Prostate gland (tissue), 2 donors: ENCODE results near the gene RNF223. TPM values are rescaled to one million over a fixed set of nuclear protein-coding genes. Genes with fewer than 3 reads are reported as not detected.

Experiments
- DNase-seq: peaks from one replicate; pipeline ENCODE4 v3.0.0-alpha.2; 2019; ENCODE audit warnings: low spot score
- H3K27ac ChIP-seq, 2 donors: fragments of 200-600 bp; sonication (generic); 2 replicates each; pipeline ENCODE4 v1.5.1; 2017 to 2019
- H3K27me3 ChIP-seq: fragments of 200-600 bp; sonication (generic); replicated peaks from 2 replicates; pipeline ENCODE4 v1.5.1; 2019; ENCODE audit not compliant: insufficient read depth
- H3K36me3 ChIP-seq, 2 donors: fragments of 200-600 bp; sonication (generic); 1 replicate in 1 of 2; 2 replicates in 1 of 2; pipeline versions ENCODE4 v1.5.1 to v1.8.1; 2017 to 2019
- H3K4me1 ChIP-seq: fragments of 200-600 bp; sonication (generic); replicated peaks from 2 replicates; pipeline ENCODE4 v1.5.1; 2019
- H3K4me3 ChIP-seq, 2 donors: fragments of 200-600 bp; sonication (generic); 2 replicates each; pipeline ENCODE4 v1.5.1; 2017 to 2019
- H3K9me3 ChIP-seq: fragments of 200-600 bp; sonication (generic); 2 replicates; pipeline ENCODE4 v1.5.1; 2017
- POLR2A ChIP-seq: fragments of 450-650 bp; IDR thresholded peaks from one replicate; pipeline ENCODE4 v1.6.1; 2016; ENCODE audit warnings: antibody characterized with exemption, mild to moderate bottlenecking
- POLR2AphosphoS5 ChIP-seq: sonication (generic); formaldehyde crosslinking; IDR thresholded peaks from one replicate; pipeline ENCODE4 v1.6.1; 2017; ENCODE audit warnings: antibody characterized with exemption
- WGBS: methylation state at CpG from one replicate; pipeline ENCODE4 v1.1.5; 2018; 5-methylcytosine and 5-hydroxymethylcytosine counted together
- intact Hi-C: fragments of 100-400 bp; cut with DNase I; formaldehyde crosslinking; loops from one replicate; pipeline ENCODE4 v1.14.2; 2022
- total RNA-seq, 2 donors: library from RNA; depleted of rRNA; stranded (reverse); fragments of >200 nt; gene quantifications; one replicate each; pipeline ENCODE4 v1.1.0, GENCODE V29; 2016
- TF ChIP-seq, protein P1 (sequence below), 4 experiments: fragments of 200-600 bp in 2 of 4; fragments of 450-650 bp in 2 of 4; sonication (generic) in 2 of 4; IDR thresholded peaks; 1 replicate in 3 of 4; 2 replicates in 1 of 4; pipeline ENCODE4 v1.5.1; 2016 to 2019; ENCODE audit warnings: antibody characterized with exemption in 4 of 4, mild to moderate bottlenecking in 2 of 4, moderate library complexity in 2 of 4

Gene RNF223
- total RNA-seq, 2 donors from 2014 or later: 1.4 to 1.8 TPM

DNA sequence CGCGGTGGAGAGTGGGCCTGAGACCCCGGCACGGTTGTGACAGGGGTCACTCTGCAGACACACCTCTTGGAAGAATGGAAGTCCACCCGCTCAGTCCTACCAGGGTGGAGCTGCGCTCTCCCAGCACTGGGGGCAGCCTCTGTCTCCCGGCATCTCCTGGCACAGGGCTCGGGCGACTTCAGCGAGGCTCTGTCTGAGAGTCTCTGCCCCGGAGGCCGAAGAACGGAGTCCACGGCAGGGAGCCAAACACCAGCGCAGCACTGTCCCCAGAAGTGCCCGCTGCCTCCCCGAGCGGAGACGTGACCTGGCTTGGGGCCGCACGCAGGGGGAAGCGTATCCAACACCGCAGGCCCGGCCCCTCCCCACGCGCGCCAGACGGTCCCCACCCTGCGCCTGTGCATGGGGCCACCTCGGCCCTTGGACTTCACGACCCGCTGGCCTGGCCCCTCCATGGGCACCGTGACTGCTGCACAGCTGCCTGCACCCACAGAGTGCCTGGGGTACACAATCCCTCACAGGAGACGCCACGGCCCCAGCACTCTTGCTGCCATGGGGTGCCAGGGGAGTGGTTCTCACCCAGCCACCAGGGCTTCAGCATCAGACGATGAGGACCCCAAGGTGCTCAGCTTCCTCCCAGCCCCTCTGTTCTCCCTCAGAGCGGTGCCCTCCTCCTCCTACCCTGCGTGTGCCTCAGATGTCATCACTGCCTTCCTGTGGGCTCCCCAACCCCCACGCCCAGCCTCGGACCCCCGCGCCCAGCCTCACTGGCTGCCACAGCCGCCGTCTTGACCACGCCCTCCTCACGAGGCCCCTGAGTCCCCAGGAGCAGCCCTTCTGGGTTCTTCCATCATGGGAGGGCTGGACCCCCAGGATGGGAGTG lies 14.9 kb upstream of the RNF223 start:
- Histone ChIP-seq H3K9me3 (no peaks in the 10 kb centered on the region), H3K4me3 (no peak overlapping the region), H3K36me3 (no peaks in the 10 kb centered on the region), H3K4me1 (no peaks in the 10 kb centered on the region), H3K27me3 (no peaks in the 10 kb centered on the region), H3K27ac (no peak overlapping the region)
- TF ChIP-seq POLR2A: no peak
- TF ChIP-seq POLR2AphosphoS5: no peak
- TF ChIP-seq, protein P1, sequence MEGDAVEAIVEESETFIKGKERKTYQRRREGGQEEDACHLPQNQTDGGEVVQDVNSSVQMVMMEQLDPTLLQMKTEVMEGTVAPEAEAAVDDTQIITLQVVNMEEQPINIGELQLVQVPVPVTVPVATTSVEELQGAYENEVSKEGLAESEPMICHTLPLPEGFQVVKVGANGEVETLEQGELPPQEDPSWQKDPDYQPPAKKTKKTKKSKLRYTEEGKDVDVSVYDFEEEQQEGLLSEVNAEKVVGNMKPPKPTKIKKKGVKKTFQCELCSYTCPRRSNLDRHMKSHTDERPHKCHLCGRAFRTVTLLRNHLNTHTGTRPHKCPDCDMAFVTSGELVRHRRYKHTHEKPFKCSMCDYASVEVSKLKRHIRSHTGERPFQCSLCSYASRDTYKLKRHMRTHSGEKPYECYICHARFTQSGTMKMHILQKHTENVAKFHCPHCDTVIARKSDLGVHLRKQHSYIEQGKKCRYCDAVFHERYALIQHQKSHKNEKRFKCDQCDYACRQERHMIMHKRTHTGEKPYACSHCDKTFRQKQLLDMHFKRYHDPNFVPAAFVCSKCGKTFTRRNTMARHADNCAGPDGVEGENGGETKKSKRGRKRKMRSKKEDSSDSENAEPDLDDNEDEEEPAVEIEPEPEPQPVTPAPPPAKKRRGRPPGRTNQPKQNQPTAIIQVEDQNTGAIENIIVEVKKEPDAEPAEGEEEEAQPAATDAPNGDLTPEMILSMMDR (IDR thresholded peaks at IDR 0.05): no peak
- intact Hi-C loops: no loop called here
- WGBS: 92% methylated on average over 46 of the region's 46 CpGs
- DNase-seq: no peak

DNA sequence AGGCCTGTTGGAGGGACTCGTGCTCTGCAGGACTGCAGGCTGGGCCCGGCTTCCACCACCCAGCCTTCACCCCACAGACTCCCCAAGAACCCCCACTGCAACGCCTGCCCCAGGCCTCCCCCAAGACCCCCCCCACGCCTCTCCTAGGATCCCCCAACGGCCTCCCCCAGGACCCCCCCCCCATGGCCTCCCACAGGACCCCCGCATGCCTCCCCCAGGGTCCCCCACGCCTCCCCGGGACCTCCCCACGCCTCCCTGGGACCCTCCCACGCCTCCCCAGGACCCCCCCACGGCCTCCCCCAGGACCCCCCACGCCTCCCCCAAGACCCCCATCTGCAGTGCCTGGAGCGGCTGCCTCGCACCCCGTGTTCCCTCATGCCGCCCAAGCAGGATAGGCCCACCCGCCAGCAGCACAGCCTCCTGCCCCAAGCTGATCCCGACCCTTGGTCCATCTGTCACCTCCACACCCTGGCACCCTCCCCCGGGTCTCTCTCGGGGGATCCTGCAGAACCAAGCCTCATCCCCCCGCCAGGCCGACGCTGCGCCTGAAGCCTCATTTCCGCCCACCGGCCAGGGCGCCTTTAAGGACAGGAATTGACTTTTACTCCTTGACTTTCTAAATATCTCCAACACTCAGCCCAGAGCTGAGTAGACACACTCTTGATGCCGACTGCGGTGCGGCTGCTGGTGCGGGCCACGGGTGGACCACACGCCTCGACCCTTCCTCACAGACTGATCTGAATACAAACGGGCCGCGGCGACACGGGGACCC lies 14.1 kb upstream of the RNF223 start:
- Histone ChIP-seq H3K4me1 (no peaks in the 10 kb centered on the region), H3K4me3 (no peak overlapping the region), H3K27me3 (no peaks in the 10 kb centered on the region), H3K36me3 (no peaks in the 10 kb centered on the region), H3K9me3 (no peaks in the 10 kb centered on the region), H3K27ac (no peak overlapping the region)
- intact Hi-C loops: no loop called here
- TF ChIP-seq POLR2A (no peak), POLR2AphosphoS5 (no peak)
- TF ChIP-seq, protein P1 (IDR thresholded peaks at IDR 0.05): no peak
- 93% methylated on average over 32 of the region's 39 CpGs for WGBS
- DNase-seq: no peak

DNA sequence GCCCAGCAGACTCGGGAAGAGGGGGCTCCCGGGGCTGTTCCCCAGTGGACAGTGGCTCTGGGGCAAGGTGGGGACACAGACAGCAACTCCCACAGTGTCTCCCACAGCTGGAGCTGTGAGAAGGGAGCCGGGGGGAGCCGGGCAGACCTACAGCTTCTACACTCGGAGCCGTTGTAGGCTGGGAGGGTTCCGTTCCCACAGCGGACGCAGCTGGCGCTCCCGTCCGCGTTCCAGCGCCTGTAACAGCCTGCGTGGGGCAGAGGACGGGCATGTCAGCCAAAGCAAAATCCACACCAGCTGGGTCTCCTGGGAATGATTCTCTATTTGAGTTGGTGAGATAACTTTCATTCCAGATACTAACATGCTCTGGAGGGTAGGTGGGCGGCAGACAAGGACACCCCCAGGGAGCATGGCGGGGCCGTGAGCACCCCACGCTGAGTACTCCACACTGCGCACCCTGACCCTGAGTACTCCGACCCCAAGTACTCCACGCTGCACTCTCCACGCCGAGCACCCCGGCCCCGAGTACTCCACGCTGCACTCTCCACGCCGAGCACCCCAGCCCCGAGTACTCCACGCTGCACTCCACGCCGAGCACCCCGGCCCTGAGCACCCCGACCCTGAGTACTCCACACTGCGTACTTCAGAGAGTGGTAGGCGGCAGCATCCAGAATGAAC lies 13.4 kb upstream of the RNF223 start:
- no peak overlapping the region for H3K27ac ChIP-seq
- WGBS: 91% methylated on average over 38 of the region's 38 CpGs
- TF ChIP-seq, protein P1 (IDR thresholded peaks at IDR 0.05): no peak
- no peak for TF ChIP-seq POLR2AphosphoS5
- no peaks in the 10 kb centered on the region for H3K27me3 ChIP-seq
- intact Hi-C loops: no loop called here
- H3K4me3 ChIP-seq: no peak overlapping the region
- H3K36me3 ChIP-seq: no peaks in the 10 kb centered on the region
- DNase-seq: no peak
- no peaks in the 10 kb centered on the region for H3K9me3 ChIP-seq
- H3K4me1 ChIP-seq: no peaks in the 10 kb centered on the region

DNA sequence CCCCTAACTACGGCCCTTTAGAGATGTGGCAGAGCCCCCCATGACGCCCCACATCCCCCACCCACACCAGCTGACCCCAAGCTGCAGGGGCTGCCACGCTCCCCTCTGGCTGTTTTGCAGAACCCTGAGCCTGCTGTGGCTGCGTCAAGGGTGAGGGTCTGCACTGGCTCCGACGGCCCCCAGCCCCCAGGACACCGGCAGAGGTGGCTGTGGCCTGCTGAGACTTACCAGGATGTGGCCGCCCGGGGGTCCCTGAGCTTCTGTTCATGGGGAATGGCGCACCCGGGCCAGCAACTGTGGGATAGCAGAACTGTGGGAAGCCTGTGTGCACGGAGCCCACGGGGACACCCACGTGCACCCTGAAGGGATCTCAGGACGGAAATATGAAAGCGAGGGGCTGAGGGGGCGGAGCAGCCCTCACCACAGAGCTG lies 12.8 kb upstream of the RNF223 start:
- no peak for DNase-seq

More for the DNA sequence above, 12.8 kb upstream of the RNF223 start:
- no peaks in the 10 kb centered on the region for H3K9me3 ChIP-seq
- H3K4me3 ChIP-seq: no peak overlapping the region
- H3K4me1 ChIP-seq: no peaks in the 10 kb centered on the region
- WGBS: 95% methylated on average over 16 of the region's 17 CpGs
- H3K27me3 ChIP-seq: no peaks in the 10 kb centered on the region
- TF ChIP-seq, protein P1 (IDR thresholded peaks at IDR 0.05): no peak
- TF ChIP-seq POLR2AphosphoS5: no peak
- TF ChIP-seq POLR2A: no peak
- H3K36me3 ChIP-seq: no peaks in the 10 kb centered on the region
- intact Hi-C loops: no loop called here
- no peak overlapping the region for H3K27ac ChIP-seq
